HepG2 (cell line): ENCODE results near the gene APOM. TPM values are rescaled to one million over a fixed set of nuclear protein-coding genes. Genes with fewer than 3 reads are reported as not detected.

Experiments
- ADNP ChIP-seq: sonication (generic); formaldehyde crosslinking; IDR thresholded peaks from 2 replicates; pipeline ENCODE4 v1.4.0; 2020; ENCODE audit warnings: missing genetic modification reagents
- ARNTL ChIP-seq: sonication (generic); formaldehyde crosslinking; IDR thresholded peaks from 2 replicates; pipeline ENCODE4 v1.4.0; 2020; ENCODE audit warnings: mild to moderate bottlenecking, missing genetic modification reagents
- CREB3 ChIP-seq: sonication (generic); formaldehyde crosslinking; IDR thresholded peaks from 2 replicates; pipeline ENCODE4 v1.5.0; 2020; ENCODE audit warnings: missing genetic modification reagents
- ERF ChIP-seq: IDR thresholded peaks from 2 replicates; pipeline ENCODE4 v1.6.1; 2018; ENCODE audit warnings: missing biosample characterization, missing genetic modification reagents
- FOXO4 ChIP-seq: sonication (generic); formaldehyde crosslinking; conservative IDR thresholded peaks from 2 replicates; pipeline ENCODE4 v1.8.1; 2023; ENCODE audit warnings: missing genetic modification reagents
- GMEB2 ChIP-seq: IDR thresholded peaks from 2 replicates; pipeline ENCODE4 v1.6.1; 2016; ENCODE audit warnings: missing biosample characterization, missing genetic modification reagents, low read depth
- HCFC1 ChIP-seq: fragments of 150-350 bp; IDR thresholded peaks from 2 replicates; pipeline ENCODE4 v1.6.1; 2014; ENCODE audit warnings: low read depth, low read length
- HNRNPK ChIP-seq: fragments of 200-400 bp; formaldehyde crosslinking; IDR thresholded peaks from 2 replicates; pipeline ENCODE4 v1.6.1; 2018; ENCODE audit warnings: low read length, low read depth, moderate library complexity, mild to moderate bottlenecking; ENCODE audit not compliant: poor library complexity, severe bottlenecking
- KAT7 ChIP-seq: IDR thresholded peaks from 2 replicates; pipeline ENCODE4 v1.6.1; 2018; ENCODE audit warnings: borderline replicate concordance, missing compliant biosample characterization
- LBX2 ChIP-seq: sonication (generic); formaldehyde crosslinking; IDR thresholded peaks from 2 replicates; pipeline ENCODE4 v1.5.0; 2020; ENCODE audit warnings: missing genetic modification reagents, mild to moderate bottlenecking, borderline replicate concordance
- MAFG ChIP-seq: sonication (generic); formaldehyde crosslinking; IDR thresholded peaks from 2 replicates; pipeline ENCODE4 v1.5.1; 2020; ENCODE audit warnings: mild to moderate bottlenecking, missing genetic modification reagents
- MTF1 ChIP-seq: sonication (generic); formaldehyde crosslinking; IDR thresholded peaks from 2 replicates; pipeline ENCODE4 v1.5.0; 2020; ENCODE audit warnings: missing genetic modification reagents
- NFE2L2 ChIP-seq: fragments of 150-350 bp; IDR thresholded peaks from 2 replicates; pipeline ENCODE4 v1.6.1; 2014; ENCODE audit warnings: low read length
- NFKBIZ ChIP-seq: IDR thresholded peaks from 2 replicates; pipeline ENCODE4 v1.6.1; 2018; ENCODE audit warnings: missing genetic modification reagents, missing compliant biosample characterization
- NR3C1 ChIP-seq: sonication (generic); formaldehyde crosslinking; IDR thresholded peaks from 2 replicates; pipeline ENCODE4 v1.4.0; 2020; ENCODE audit warnings: missing genetic modification reagents
- STAT5B ChIP-seq: sonication (generic); formaldehyde crosslinking; IDR thresholded peaks from 2 replicates; pipeline ENCODE4 v1.4.0; 2020; ENCODE audit warnings: missing genetic modification reagents
- THYN1 ChIP-seq: sonication (generic); formaldehyde crosslinking; IDR thresholded peaks from 2 replicates; pipeline ENCODE4 v1.8.1; 2023; ENCODE audit warnings: low read depth, mild to moderate bottlenecking, moderate library complexity, missing genetic modification reagents, borderline replicate concordance
- ZBTB8A ChIP-seq: sonication (generic); formaldehyde crosslinking; IDR thresholded peaks from 2 replicates; pipeline ENCODE4 v1.4.0; 2020; ENCODE audit warnings: mild to moderate bottlenecking, low read depth, missing genetic modification reagents, borderline replicate concordance
- ZNF138 ChIP-seq: sonication (generic); formaldehyde crosslinking; IDR thresholded peaks from 2 replicates; pipeline ENCODE4 v1.5.0; 2020; ENCODE audit warnings: mild to moderate bottlenecking, low read depth, missing genetic modification reagents
- ZNF205 ChIP-seq: IDR thresholded peaks from 2 replicates; pipeline ENCODE4 v1.6.1; 2018; ENCODE audit warnings: missing biosample characterization, missing genetic modification reagents
- ZNF546 ChIP-seq: sonication (generic); formaldehyde crosslinking; conservative IDR thresholded peaks from 2 replicates; pipeline ENCODE4 v1.8.1; 2023; ENCODE audit warnings: mild to moderate bottlenecking, missing genetic modification reagents
- ZNF598 ChIP-seq: sonication (generic); formaldehyde crosslinking; IDR thresholded peaks from 2 replicates; pipeline ENCODE4 v1.5.1; 2020; ENCODE audit warnings: mild to moderate bottlenecking, missing genetic modification reagents, borderline replicate concordance
- ZNF672 ChIP-seq: sonication (generic); formaldehyde crosslinking; IDR thresholded peaks from 2 replicates; pipeline ENCODE4 v1.8.1; 2022; ENCODE audit warnings: missing genetic modification reagents
- ZNF724P ChIP-seq: sonication (generic); formaldehyde crosslinking; IDR thresholded peaks from 2 replicates; pipeline ENCODE4 v1.8.0; 2022; ENCODE audit warnings: missing genetic modification reagents, borderline replicate concordance
- ZNF772 ChIP-seq: sonication (generic); formaldehyde crosslinking; IDR thresholded peaks from 2 replicates; pipeline ENCODE4 v1.5.0; 2020; ENCODE audit warnings: mild to moderate bottlenecking, missing genetic modification reagents
- ZNF777 ChIP-seq: sonication (generic); formaldehyde crosslinking; IDR thresholded peaks from 2 replicates; pipeline ENCODE4 v1.4.0; 2020; ENCODE audit warnings: missing genetic modification reagents
- polyA plus RNA-seq, 8 experiments: library from polyadenylated mRNA; depleted of rRNA in 3 of 8; stranded (reverse) in 7 of 8; unstranded in 1 of 8; fragments of >200 nt; fragmentation: Illumina TruSeq in 4 of 8; extraction: Trizol in 4 of 8; gene quantifications; 2 replicates each; pipeline versions ENCODE4 v1.2.1 to v1.2.3, GENCODE V29; 2011 to 2016; ENCODE audit warnings: low read depth in 4 of 8, missing spikeins in 1 of 8, mixed read lengths in 1 of 8; ENCODE audit not compliant: insufficient read depth in 1 of 8
- total RNA-seq, 5 experiments: library from RNA; depleted of rRNA; stranded (reverse); fragments of >200 nt; fragmentation: Illumina TruSeq; extraction: Trizol; gene quantifications; 2 replicates each; pipeline ENCODE4 v1.2.3, GENCODE V29; 2016; ENCODE audit warnings: low read depth in 1 of 5

The APOM gene
- total and polyA plus RNA-seq, 2 of the 13 experiments (the other 11 are each of a cell fraction or from before 2014, with no cell fraction given) = 98.2 to 1,140 TPM

- TF ChIP-seq GMEB2 (CRISPR knock-in tag) = no peak
- TF ChIP-seq KAT7 (CRISPR knock-in tag) = no peak
- TF ChIP-seq ZNF598 (CRISPR knock-in tag) = peak; percentile 72
- peak; percentile 25; the same call in 1 of the 2 replicates for TF ChIP-seq ZNF777 (CRISPR knock-in tag)
- no peak for TF ChIP-seq MAFG (CRISPR knock-in tag)
- no peak; the same call in 1 of the 2 replicates for TF ChIP-seq ERF
- TF ChIP-seq HNRNPK = no peak
- 0 out of 2 replicates have a peak, but pooled peaks have one; percentile 25 for TF ChIP-seq LBX2 (CRISPR knock-in tag)
- TF ChIP-seq NR3C1 = no peak
- peak; percentile 92 for TF ChIP-seq ZNF546 (CRISPR knock-in tag)
- no peak for TF ChIP-seq ZBTB8A (CRISPR knock-in tag)
- TF ChIP-seq ZNF724P (CRISPR knock-in tag) = peak; percentile 96; the same call in 1 of the 2 replicates
- no peak for TF ChIP-seq NFKBIZ (CRISPR knock-in tag)
- TF ChIP-seq ARNTL (CRISPR knock-in tag) = peak; percentile 21; the same call in 1 of the 2 replicates
- peak; percentile 78 for TF ChIP-seq ZNF205
- TF ChIP-seq ZNF138 (CRISPR knock-in tag) = no peak
- no peak for TF ChIP-seq NFE2L2
- no peak for TF ChIP-seq ADNP (CRISPR knock-in tag)
- peak; percentile 60; the same call in 1 of the 2 replicates for TF ChIP-seq ZNF772
- TF ChIP-seq THYN1 = no peak
- peak; percentile 68; the same call in 1 of the 2 replicates for TF ChIP-seq MTF1 (CRISPR knock-in tag)
- TF ChIP-seq HCFC1 = peak; percentile 46; the same call in 1 of the 2 replicates
- TF ChIP-seq FOXO4 (CRISPR knock-in tag) = 0 out of 2 replicates have a peak, but pooled peaks have one; percentile 14
- no peak for TF ChIP-seq ZNF672 (CRISPR knock-in tag)
- no peak for TF ChIP-seq CREB3
- TF ChIP-seq STAT5B = no peak
Measured at GRCh38 chr6:31664790-31665500, 9.3 kb downstream of the APOM start, which contains the start of gene GPANK1 (continued).
